HepG2 (cell line): ENCODE measurements around the gene NOL4L. TPM values are rescaled to one million over a fixed set of nuclear protein-coding genes. Genes with fewer than 3 reads are reported as not detected.
A peak's percentile ranks its signal among the peaks of the same experiment; 100 is the strongest.

Experiments
- ATF3 ChIP-seq: sonication (generic); formaldehyde crosslinking; IDR thresholded peaks from 2 replicates; pipeline ENCODE4 v1.4.0; 2020; ENCODE audit warnings: missing genetic modification reagents
- KLF15 ChIP-seq: sonication (generic); formaldehyde crosslinking; IDR thresholded peaks from 2 replicates; pipeline ENCODE4 v1.8.1; 2023; ENCODE audit warnings: borderline replicate concordance, mild to moderate bottlenecking, inconsistent platforms, missing genetic modification reagents, mixed read lengths
- NCOR1 ChIP-seq: fragments of 200-600 bp; sonication (generic); IDR thresholded peaks from 2 replicates; pipeline ENCODE4 v1.7.0; 2017; ENCODE audit warnings: antibody characterized with exemption, low read length, borderline replicate concordance
- NFYB ChIP-seq: sonication (generic); formaldehyde crosslinking; IDR thresholded peaks from 2 replicates; pipeline ENCODE4 v1.4.0; 2020; ENCODE audit warnings: missing genetic modification reagents
- PRDM4 ChIP-seq: sonication (generic); formaldehyde crosslinking; IDR thresholded peaks from 2 replicates; pipeline ENCODE4 v1.9.0; 2021; ENCODE audit warnings: missing genetic modification reagents, borderline replicate concordance
- TARDBP ChIP-seq: sonication (generic); formaldehyde crosslinking; IDR thresholded peaks from 2 replicates; pipeline ENCODE4 v1.8.0; 2022; ENCODE audit warnings: mild to moderate bottlenecking, missing genetic modification reagents
- ZBTB20 ChIP-seq: sonication (generic); formaldehyde crosslinking; IDR thresholded peaks from 2 replicates; pipeline ENCODE4 v1.8.1; 2023; ENCODE audit warnings: missing genetic modification reagents, low read depth, mild to moderate bottlenecking, borderline replicate concordance
- ZBTB38 ChIP-seq: sonication (generic); formaldehyde crosslinking; IDR thresholded peaks from 2 replicates; pipeline ENCODE4 v1.5.1; 2020; ENCODE audit warnings: mild to moderate bottlenecking, missing genetic modification reagents
- ZNF143 ChIP-seq: sonication (generic); formaldehyde crosslinking; IDR thresholded peaks from 2 replicates; pipeline ENCODE4 v1.4.0; 2020; ENCODE audit warnings: missing genetic modification reagents
- ZNF275 ChIP-seq: sonication (generic); formaldehyde crosslinking; IDR thresholded peaks from 2 replicates; pipeline ENCODE4 v1.8.0; 2022; ENCODE audit warnings: missing genetic modification reagents, mild to moderate bottlenecking, inconsistent platforms, borderline replicate concordance
- ZNF280B ChIP-seq: sonication (generic); formaldehyde crosslinking; IDR thresholded peaks from 2 replicates; pipeline ENCODE4 v1.5.0; 2020; ENCODE audit warnings: missing genetic modification reagents, mild to moderate bottlenecking, borderline replicate concordance
- polyA plus RNA-seq, 8 experiments: library from polyadenylated mRNA; depleted of rRNA in 3 of 8; stranded (reverse) in 7 of 8; unstranded in 1 of 8; fragments of >200 nt; fragmentation: Illumina TruSeq in 4 of 8; extraction: Trizol in 4 of 8; gene quantifications; 2 replicates each; pipeline versions ENCODE4 v1.2.1 to v1.2.3, GENCODE V29; 2011 to 2016; ENCODE audit warnings: low read depth in 4 of 8, missing spikeins in 1 of 8, mixed read lengths in 1 of 8; ENCODE audit not compliant: insufficient read depth in 1 of 8
- total RNA-seq, 5 experiments: library from RNA; depleted of rRNA; stranded (reverse); fragments of >200 nt; fragmentation: Illumina TruSeq; extraction: Trizol; gene quantifications; 2 replicates each; pipeline ENCODE4 v1.2.3, GENCODE V29; 2016; ENCODE audit warnings: low read depth in 1 of 5

NOL4L gene
- total and polyA plus RNA-seq, 2 of the 13 experiments (the other 11 are each of a cell fraction or from before 2014, with no cell fraction given): 16.6 to 35.4 TPM

GRCh38 chr20:32483351-32484224, 101.5 kb downstream of the NOL4L start (continued):
- peak; percentile 44; the same call in 1 of the 2 replicates for TF ChIP-seq ZBTB20 (CRISPR knock-in tag)
- peak; percentile 84 for TF ChIP-seq ZNF280B (CRISPR knock-in tag)
- 0 out of 2 replicates have a peak, but pooled peaks have one; percentile 22 for TF ChIP-seq PRDM4 (CRISPR knock-in tag)
- TF ChIP-seq NCOR1: 0 out of 2 replicates have a peak, but pooled peaks have one; percentile 15
- TF ChIP-seq ZBTB38 (CRISPR knock-in tag): no peak; the same call in 1 of the 2 replicates
- TF ChIP-seq KLF15 (CRISPR knock-in tag): peak; percentile 84
- 0 out of 2 replicates have a peak, but pooled peaks have one; percentile 38 for TF ChIP-seq ZNF143 (CRISPR knock-in tag)
- TF ChIP-seq ZNF275 (CRISPR knock-in tag): peak; percentile 59; the same call in 1 of the 2 replicates
- TF ChIP-seq TARDBP (CRISPR knock-in tag): no peak
- TF ChIP-seq ATF3 (CRISPR knock-in tag): 0 out of 2 replicates have a peak, but pooled peaks have one; percentile 36
- peak; percentile 33 for TF ChIP-seq NFYB (CRISPR knock-in tag)
